OCI-LY1 (cell line): ENCODE data around the gene PURA.

Source experiments
- H2AFZ ChIP-seq: fragments of 200-600 bp; sonication (generic), shearing (Covaris generic); 2 replicates; pipeline ENCODE4 v1.6.0; 2014; ENCODE audit warnings: antibody characterized with exemption, mild to moderate bottlenecking, low read length
- H3F3A ChIP-seq: fragments of 200-600 bp; sonication (generic), shearing (Covaris generic); 2 replicates; pipeline ENCODE4 v1.6.0; 2014; ENCODE audit warnings: mild to moderate bottlenecking, antibody characterized with exemption, low read length, moderate library complexity; ENCODE audit not compliant: insufficient read depth
- H3K27ac ChIP-seq: fragments of 200-600 bp; sonication (generic); 2 replicates; pipeline ENCODE4 v1.5.1; 2014; ENCODE audit warnings: low read length, mixed run types, mild to moderate bottlenecking, low read depth; ENCODE audit not compliant: poor library complexity, severe bottlenecking
- H3K27me3 ChIP-seq: fragments of 200-600 bp; sonication (generic); 2 replicates; pipeline ENCODE4 v1.6.0; 2014; ENCODE audit warnings: antibody characterized with exemption, mild to moderate bottlenecking, low read length, moderate library complexity; ENCODE audit not compliant: insufficient read depth
- H3K36me3 ChIP-seq: fragments of 200-600 bp; sonication (generic); 2 replicates; pipeline ENCODE4 v1.6.1; 2014; ENCODE audit warnings: mild to moderate bottlenecking, antibody characterized with exemption, low read length, moderate library complexity, mixed read lengths; ENCODE audit not compliant: insufficient read depth
- H3K4me1 ChIP-seq: fragments of 200-600 bp; sonication (generic); 2 replicates; pipeline ENCODE4 v1.5.1; 2014; ENCODE audit warnings: mild to moderate bottlenecking, low read length, moderate library complexity; ENCODE audit not compliant: insufficient read depth, severe bottlenecking
- H3K4me2 ChIP-seq: fragments of 200-600 bp; sonication (generic), shearing (Covaris generic); 2 replicates; pipeline ENCODE4 v1.6.1; 2014; ENCODE audit warnings: low read length
- H3K4me3 ChIP-seq: fragments of 200-600 bp; sonication (generic); 2 replicates; pipeline ENCODE4 v1.5.1; 2014; ENCODE audit warnings: low read length, low read depth, mild to moderate bottlenecking, mixed read lengths; ENCODE audit not compliant: poor library complexity, severe bottlenecking
- H3K79me2 ChIP-seq: fragments of 200-600 bp; shearing (Covaris generic); 2 replicates; pipeline ENCODE4 v1.6.1; 2016; ENCODE audit warnings: mixed run types, low read length, mixed read lengths; ENCODE audit not compliant: insufficient read depth
- H3K9ac ChIP-seq: fragments of 200-600 bp; sonication (generic), shearing (Covaris generic); 2 replicates; pipeline ENCODE4 v1.6.1; 2014; ENCODE audit warnings: mild to moderate bottlenecking, low read length, mixed read lengths
- H3K9me2 ChIP-seq: fragments of 200-600 bp; sonication (generic), shearing (Covaris generic); 2 replicates; pipeline ENCODE4 v1.6.1; 2014; ENCODE audit warnings: low read depth, mild to moderate bottlenecking, low read length, mixed read lengths
- H3K9me3 ChIP-seq: fragments of 200-600 bp; shearing (Covaris generic); 2 replicates; pipeline ENCODE4 v1.6.1; 2014; ENCODE audit warnings: low read length, mixed read lengths
- H4K20me1 ChIP-seq: fragments of 200-600 bp; sonication (generic), shearing (Covaris generic); 2 replicates; pipeline ENCODE4 v1.6.0; 2016; ENCODE audit warnings: mild to moderate bottlenecking, low read length; ENCODE audit not compliant: insufficient read depth
- CTCF ChIP-seq: fragments of 200-600 bp; sonication (generic), shearing (Covaris generic); IDR thresholded peaks from 2 replicates; pipeline ENCODE4 v1.5.1; 2017; ENCODE audit warnings: mild to moderate bottlenecking, antibody characterized with exemption, low read length, moderate library complexity, mixed read lengths
- EZH2 ChIP-seq: fragments of 200-600 bp; sonication (generic), shearing (Covaris generic); IDR thresholded peaks from 2 replicates; pipeline ENCODE4 v1.8.0; 2017; ENCODE audit warnings: borderline replicate concordance, mixed run types, mild to moderate bottlenecking, antibody characterized with exemption, low read length, moderate library complexity, mixed read lengths

The PURA gene

GRCh38 chr5:140150201-140150600 is 36.3 kb downstream of the PURA start:
- Histone ChIP-seq H3K9me2 (no peaks in the 10 kb centered on the region), H3K4me1 (no peaks in the 10 kb centered on the region)

GRCh38 chr5:140151144-140152021 is 37.5 kb downstream of the PURA start:
- no peak overlapping the region for H3K4me3 ChIP-seq
- no peak overlapping the region for H3K4me2 ChIP-seq
- H4K20me1 ChIP-seq, result no peaks in the 10 kb centered on the region

More at GRCh38 chr5:140150201-140150600, 36.3 kb downstream of the PURA start:
- no peaks in the 10 kb centered on the region for H3K36me3 ChIP-seq
- H3K27ac ChIP-seq, result no peak overlapping the region
- no peaks in the 10 kb centered on the region for H3F3A ChIP-seq
- H3K4me3 ChIP-seq, result no peak overlapping the region
- H3K4me2 ChIP-seq, result no peak overlapping the region
- H2AFZ ChIP-seq, result no peak overlapping the region
- no peaks in the 10 kb centered on the region for H4K20me1 ChIP-seq
- no peak overlapping the region for H3K9ac ChIP-seq
- H3K9me3 ChIP-seq, result no peaks in the 10 kb centered on the region
- no peak for TF ChIP-seq EZH2
- TF ChIP-seq CTCF, result no peak
- H3K27me3 ChIP-seq, result peaks cover 8% of the 10 kb centered on the region; the same call in 1 of the 2 replicates
- H3K79me2 ChIP-seq, result no peaks in the 10 kb centered on the region

More at GRCh38 chr5:140151144-140152021, 37.5 kb downstream of the PURA start:
- Histone ChIP-seq H3K9ac (no peak overlapping the region), H3K4me1 (no peaks in the 10 kb centered on the region), H3K9me2 (no peaks in the 10 kb centered on the region), H3F3A (no peaks in the 10 kb centered on the region), H2AFZ (no peak overlapping the region), H3K36me3 (no peaks in the 10 kb centered on the region), H3K79me2 (no peaks in the 10 kb centered on the region), H3K9me3 (no peaks in the 10 kb centered on the region), H3K27ac (no peak overlapping the region), H3K27me3 (no peaks in the 10 kb centered on the region)
- TF ChIP-seq EZH2 (no peak), CTCF (no peak)
